NCI-H510A treated with DMSO at 0.1 percent for 48 hours (cell line): ENCODE results near the gene FAAH.
"Not testable (repeated sequence)": the region's sequence is repeated elsewhere in the genome, so short reads cannot be mapped to it uniquely, and the experiment has no call there.

Experiments used
- DNase-seq: peaks from one replicate; lab custom pipeline; 2025; lab: John Stamatoyannopoulos, UW

The FAAH gene

DNA sequence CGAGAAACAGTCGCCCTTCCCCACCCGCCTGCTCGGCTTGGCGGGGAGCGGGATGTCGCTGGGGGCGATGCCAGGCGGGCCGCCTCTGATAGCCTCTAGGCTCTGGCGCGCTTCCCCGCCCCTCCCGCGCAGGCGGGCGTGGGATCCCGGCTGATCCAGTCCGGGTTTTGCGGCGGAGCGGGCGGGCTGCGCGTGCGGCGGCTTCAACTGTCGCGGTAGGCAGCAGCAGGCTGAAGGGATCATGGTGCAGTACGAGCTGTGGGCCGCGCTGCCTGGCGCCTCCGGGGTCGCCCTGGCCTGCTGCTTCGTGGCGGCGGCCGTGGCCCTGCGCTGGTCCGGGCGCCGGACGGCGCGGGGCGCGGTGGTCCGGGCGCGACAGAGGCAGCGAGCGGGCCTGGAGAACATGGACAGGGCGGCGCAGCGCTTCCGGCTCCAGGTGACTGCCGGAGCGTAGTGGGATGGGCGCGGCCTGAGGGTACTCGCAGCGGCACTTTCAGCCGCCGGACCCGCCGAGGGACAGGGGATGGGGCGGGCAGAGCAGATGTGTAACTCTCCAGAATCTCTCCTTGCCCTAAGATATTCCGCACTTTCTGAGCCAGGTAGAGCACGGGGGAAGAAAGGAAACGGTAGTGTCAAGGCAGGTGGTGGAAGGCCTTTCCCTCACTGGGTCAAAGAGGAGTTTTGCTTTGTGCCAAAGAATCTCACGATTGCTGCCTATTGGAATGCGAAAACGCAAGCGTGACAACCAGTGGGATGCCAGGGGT lies at the start of gene FAAH:
FAAH (plus strand) TSS at position 210 of the 764 bp plus-strand sequence; CDS start at position 242, 32 bp downstream.
- peak; percentile 73 for DNase-seq

DNA sequence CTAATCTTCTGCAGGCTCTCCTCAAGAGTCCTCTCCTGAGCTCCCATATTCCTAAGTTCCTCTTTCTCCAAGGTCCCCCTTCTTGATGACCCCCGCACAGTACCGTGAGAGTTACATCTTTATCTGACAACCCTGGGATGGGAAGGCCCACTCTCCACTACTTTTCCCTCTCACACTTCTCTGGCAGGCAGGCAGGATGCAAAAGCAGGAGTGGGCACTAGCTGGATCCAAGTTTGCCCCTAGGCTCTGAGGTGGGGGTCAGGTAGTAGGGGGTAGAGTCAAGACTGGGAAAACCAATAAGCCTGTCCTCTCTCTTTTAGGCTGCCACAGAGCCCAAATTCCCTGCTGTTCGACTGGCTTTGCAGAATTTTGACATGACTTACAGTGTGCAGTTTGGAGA lies 49.6 kb upstream of the FAAH start:
- DNase-seq, result no peak

DNA sequence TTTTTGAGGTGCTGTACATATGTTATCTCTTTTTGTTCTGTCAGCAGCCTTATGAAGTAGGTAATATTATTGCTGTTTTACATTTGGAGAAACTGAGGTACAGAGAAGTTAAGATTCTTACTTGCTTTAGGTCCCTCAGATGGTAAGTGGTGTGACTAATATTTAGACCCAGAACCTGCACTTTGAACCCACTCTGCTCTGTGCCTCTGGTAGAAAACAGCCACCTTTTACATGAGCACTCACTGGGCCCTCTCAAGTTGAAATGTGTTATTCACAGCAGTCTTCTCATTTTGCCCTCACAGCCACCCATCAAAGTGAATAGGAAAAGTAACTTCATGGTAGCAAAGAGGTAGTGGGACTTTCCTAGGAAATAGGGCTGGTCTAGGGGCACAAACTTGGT lies 48.8 kb upstream of the FAAH start:
- DNase-seq, result no peak

DNA sequence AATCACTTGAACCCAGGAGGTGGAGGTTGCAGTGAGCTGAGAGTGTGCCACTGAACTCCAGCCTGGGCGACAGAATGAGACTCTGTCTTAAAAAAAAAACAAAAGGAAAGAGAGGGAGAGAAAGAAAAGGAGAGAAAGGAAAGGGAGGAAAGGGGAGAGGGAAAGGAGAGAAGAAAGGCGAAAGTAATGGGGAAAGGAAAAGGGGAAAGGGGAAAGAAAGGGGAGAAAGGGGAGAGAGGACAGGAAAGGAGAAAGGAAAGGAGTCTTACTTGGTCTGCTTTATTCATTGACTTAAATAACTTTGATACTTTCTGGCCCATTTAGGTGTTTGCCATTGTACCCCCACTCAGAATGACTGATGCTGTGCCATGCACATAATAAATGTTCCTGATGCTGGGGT lies 41.8 kb upstream of the FAAH start:
- no peak for DNase-seq

DNA sequence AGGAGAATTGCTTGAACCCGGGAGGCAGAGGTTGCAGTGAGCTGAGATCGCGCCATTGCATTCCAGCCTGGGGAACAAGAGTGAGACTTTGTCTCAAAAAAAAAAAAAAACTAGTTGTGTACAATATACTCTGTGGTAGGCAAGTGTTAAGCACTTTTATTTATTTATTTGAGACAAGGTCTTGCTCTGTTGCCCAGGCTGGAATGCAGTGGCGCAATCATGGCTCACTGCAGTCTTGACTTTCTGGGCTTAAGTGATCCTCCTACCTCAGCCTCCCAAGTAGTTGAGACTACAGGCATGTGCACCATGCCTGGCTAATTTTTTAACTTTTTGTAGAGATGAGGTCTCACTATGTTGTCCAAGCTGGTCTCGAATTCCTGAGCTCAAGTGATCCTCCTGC lies 38.2 kb upstream of the FAAH start:
- not testable (repeated sequence) for DNase-seq

DNA sequence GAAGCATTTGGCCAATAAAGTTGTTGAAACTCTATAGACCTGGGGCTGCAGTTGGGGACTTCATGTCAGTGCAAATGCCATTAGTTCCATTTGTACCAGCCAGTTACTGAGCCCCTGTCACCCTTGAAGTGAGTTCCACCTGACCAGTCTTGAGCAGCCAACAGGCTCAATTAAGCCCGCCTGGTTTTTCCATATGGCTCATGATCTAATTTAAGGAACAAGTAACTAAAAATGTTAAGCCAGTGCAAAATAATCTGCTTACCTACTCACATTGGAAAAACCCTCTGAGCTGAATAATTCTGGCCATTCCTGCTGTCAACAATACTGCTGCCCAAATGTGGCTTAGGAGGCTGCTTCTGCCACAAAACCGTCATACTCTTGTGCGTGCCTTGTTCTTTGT lies 32.0 kb upstream of the FAAH start:
- no peak for DNase-seq

DNA sequence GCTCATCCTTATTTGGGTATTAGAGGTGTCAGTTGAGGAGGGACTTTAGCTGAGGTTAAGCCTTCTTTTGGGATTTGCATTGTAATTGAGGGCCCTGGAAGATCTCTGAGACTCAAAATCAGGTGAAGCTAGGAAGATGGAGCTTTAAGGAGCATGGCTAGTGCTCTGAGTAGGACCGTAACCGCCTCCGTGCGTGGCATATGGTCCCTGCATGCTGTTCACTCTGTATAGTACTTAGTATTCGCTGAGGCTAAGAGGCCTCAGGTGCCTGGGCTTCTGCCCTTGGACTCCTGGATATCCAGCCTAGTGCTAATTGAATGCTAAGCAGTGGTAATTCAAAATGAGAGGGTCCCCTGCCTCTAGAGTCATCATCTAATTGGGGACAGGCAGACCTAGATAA lies 31.0 kb upstream of the FAAH start:
- no peak for DNase-seq

DNA sequence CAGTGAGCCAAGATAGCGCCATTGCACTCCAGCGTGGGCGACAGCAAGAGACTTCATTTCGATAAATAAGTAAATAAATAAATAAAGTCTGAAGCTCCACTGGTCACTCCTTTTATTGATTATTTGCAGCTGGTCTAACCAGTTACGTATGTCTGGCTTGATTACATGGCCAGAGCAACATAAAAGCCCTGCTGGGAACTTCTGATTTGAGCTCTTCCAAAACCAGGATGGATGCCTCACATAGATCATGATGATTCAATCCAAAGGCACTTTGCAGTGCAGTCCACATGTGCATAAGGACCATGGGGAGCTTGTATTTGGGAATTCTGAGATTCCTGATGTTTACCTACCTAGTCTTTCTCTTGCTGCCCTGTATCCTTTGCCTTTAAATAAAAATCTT lies 29.5 kb upstream of the FAAH start:
- no peak for DNase-seq

DNA sequence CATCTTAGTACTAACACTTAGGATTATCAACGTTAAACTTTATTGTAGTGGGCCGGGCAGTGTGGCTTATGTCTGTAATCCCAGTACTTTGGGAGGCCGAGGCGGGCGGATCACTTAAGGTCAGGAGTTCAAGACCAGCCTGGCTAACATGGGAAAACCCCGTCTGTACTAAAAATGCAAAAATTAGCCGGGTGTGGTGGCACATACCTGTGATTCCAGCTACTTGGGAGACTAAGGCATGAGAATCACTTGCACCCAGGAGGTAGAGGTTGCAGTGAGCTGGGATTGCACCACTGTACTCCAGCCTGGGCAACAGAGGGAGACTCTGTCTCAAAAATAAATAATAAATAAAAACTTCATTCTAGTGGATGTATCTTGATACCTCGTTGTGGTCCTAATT lies 28.3 kb upstream of the FAAH start:
- not testable (repeated sequence) for DNase-seq

DNA sequence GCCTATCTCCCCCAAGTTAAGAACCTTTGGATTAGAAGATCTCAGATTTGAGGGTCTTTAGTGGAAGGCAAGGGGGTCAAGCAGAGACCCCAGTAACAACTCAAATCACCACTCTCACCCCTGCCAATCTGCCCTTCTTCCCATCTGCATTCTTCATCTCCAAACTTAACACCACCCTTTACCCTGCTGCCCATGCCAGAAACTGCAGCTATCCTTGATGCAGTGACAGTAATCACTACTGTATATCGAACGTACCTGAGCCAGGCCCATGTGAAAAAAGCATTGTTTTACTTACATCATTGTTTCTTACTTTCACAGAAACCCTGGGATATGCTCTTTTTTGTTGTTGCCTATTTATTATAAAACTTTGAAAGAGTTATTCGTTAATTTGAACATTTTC lies 27.0 kb upstream of the FAAH start:
- no peak for DNase-seq

DNA sequence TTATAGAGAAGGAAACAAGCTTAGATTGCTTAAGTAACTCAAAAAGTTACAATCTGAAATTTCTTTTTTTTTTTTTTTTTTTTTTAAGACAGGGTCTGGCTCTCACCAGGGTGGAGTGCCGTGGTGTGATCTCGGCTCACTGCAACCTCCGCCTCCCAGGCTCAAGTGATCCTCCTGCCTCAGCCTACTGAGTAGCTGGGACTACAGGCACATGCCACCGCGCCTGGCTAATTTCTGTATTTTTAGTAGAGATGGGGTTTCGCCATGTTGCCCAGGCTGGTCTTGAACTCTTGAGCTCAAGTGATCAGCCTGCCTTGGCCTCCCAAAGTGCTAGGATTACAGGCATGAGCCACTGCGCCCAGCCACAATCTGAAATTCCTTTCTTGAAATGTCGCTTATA lies 26.4 kb upstream of the FAAH start:
- not testable (repeated sequence) for DNase-seq

DNA sequence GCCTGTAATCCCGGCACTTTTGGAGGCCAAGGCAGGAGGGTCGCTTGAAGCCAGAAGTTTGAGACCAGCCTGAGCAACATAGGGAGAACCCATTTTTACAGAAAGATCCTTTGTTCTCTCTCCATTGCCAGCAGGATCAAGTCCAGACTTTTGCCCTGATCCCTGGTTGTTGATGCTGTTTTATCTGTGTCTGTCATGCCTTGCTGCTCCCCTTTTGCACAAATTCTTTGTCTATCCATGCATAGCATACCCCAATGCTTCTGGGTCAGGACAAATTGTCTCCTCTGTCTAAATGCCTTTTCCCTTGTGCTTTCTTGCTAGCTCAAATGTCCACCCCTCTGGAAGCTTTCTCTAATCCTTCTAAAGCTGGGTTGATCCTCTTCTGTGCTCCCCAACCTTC lies 25.3 kb upstream of the FAAH start:
- DNase-seq, result no peak

DNA sequence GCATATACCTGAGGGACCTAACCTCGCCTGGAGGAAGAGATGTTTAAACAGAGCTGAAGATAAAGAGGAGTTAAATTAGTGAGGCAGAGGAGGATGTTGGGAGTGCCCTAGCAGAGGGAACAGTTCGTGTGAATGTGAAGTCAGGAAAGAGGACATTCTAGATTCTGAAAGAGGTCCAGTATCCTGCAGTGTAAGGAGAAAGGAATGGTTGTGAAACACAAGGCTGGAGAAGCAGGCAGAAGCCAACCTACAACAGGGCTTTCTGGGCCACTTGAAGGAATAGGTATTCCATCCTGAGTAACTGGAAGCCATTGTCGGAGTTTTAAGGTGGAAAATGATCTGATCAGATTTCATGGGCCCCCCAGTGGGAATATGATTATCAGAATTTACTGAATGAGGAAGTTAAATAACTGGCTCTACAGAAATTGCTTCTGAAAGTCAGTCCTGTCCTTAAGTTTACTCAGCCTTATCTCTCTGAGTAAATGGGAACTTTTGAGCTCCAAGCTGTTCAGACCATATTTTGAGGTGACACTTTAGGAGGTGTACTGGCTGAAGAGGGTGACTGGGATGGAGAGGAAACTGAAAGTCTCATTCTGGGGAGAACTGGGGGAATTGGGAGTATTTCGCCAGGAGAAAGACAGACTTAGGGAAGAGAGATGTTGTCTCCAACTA lies 24.4 kb upstream of the FAAH start:
- no peak for DNase-seq

DNA sequence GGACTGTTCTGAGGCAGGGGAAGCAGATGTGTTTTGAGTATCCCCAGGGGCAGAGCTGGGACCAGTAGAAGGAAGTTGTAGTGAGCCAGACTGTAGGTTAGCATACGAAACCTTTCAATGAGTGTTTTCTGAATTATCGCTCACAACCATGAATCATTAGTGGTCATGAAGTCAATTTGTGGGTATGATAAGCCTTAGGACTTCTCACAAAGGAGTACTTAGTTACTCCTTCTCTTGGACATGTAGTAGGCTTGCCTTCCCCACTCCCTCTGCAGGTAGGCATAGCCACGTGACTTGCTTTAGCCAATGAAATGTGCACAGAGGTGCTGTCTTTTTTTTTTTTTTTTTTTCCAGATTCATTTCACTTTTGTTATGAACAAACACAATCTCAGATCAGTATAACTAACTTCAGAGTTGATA lies 23.9 kb upstream of the FAAH start:
- no peak for DNase-seq

DNA sequence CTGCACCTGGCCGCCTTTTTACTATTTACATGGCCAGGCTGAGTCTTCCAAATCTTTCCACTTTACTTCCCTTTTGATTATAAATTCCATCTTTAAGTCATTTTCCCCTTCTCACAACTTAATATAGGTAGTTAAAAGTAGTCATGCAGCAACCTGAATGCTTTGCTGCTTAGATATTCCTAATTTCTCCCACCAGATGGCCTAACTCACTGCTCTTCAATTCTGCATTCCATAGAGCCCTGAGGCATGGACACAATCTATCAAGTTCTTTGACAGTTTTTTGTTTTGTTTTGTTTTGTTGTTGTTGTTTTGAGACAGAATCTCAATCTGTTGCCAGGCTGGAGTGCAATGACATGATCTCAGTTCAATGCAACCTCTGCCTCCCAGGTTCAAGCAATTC lies 21.7 kb upstream of the FAAH start:
- DNase-seq, result no peak

DNA sequence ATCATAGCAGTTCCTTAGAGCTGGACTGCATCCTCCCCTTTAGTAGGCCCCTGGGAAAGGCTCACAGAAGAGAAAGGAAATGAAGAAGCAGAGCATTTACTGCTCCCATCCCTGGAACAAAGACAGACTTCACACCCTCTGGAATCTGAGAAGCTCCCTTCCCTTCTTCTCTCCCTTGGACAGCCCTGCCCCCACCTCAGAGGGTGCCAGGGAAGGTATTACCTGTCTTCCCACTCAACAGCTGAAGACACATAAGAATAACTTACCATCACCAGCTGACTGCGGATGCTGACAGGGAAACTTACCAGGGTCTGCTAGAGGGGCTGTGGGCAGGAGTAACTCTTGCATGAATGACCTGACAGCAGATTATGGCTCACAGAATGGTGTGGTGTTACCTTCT lies 14.1 kb upstream of the FAAH start:
- no peak for DNase-seq

DNA sequence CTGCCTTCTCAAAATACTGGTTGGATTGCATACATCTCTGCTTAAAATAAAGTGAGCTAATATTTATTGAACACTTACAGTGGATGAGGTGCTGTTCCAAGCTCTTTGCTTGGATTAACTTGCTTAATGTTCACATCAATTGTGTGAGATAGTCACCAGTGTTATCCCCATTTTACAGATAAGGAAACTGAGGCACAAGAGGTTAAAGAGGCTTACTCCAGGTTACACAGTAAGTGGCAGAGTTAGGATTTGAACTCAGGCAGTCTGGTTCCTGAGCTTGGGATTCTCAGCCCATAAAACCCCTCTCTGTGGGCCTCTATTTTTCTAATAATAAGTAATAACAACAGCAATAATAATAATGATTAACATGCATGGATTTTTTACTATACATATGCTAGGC lies 13.6 kb upstream of the FAAH start:
- no peak for DNase-seq

DNA sequence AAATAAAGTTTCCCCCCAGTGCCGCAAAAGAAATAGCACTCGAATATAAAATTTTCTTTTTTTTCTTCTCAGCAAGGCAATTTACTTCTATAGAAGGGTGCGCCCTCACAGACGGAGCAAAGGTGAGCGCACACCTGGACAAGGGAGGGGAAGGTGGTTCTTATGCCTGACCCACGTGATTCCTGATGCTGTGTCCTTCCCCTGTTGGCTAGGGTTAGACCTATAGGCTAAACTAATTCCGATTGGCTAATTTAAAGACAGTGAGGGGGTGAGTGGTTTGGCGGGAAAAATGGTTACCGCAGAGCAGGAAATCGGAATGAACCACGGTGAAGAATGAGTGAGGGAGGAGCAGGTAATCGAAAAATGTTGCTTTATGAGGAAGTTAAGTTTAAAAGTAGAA lies 607 bp upstream of the FAAH start:
- DNase-seq, result no peak

DNA sequence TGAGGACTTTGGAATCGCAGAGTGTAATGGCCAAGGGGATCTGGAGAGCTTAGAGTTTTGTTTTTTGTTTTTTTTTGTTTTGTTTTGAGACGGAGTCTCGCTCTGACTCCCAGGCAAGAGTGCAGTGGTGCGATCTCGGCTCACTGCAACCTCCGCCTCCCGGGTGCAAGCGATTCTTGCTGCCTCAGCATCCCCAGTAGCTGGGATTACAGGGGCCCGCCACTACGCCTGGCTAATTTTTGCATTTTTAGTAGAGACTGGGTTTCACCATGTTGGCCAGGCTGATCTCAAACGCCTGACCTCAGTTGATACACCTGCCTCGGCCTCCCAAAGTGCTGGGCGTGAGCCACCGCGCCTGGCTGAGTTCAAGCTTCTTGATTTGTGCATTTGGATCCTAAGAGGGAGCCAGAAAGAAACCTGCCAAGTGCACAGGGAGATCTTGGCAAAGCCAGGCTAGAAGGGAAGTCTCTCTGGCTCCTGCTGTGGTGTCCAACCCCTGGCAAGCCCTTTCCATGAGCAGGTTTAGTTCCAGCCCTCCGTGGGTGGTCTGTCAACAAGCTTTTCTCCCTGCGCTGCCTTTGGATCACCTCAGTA lies 852 bp downstream of the FAAH start:
- DNase-seq, result no peak

DNA sequence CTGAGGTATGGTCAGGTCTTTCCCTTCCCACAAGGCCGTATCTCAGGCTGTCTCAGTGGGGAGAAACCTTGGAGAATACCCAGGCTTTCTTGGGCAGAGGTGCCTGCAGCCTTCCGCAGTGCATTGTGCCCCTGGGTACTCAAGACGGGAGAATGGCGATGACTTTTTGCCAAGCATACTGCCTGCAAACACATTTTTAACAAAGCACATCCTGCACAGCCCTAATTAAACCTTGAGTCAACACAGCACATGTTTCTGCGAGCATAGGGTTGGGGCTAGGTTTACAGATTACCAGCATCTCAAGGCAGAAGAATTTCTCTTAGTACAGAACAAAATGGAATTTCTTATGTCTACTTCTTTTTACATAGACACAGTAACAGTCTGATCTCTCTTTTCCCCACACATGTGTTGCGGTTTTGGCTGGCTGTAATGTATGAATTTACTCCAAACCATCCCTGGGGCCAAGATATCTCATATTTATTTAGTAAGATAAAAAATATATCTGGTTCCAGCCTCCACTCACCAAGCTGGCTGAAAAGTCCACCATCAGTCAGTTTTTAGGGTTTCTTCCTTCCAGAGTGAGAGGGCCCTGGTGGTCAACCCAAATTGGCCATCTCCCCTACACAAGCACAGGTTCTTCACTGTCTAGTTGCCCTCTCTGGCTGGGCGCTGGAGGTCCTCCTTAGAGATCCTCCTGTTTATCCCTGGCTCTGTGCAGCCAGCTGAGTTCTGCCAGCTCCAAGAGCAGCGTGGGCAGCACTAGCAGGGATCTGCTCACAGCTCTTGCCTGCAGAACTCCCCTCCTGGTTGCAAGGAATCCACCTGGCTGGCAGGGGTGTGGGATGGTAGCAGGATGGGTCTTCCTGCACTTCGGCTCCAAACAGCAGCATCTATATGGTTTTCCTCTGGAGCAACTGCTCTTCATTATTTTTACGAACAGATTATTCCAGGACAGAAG lies 2.6 kb downstream of the FAAH start:
- DNase-seq, result peak; percentile 19

DNA sequence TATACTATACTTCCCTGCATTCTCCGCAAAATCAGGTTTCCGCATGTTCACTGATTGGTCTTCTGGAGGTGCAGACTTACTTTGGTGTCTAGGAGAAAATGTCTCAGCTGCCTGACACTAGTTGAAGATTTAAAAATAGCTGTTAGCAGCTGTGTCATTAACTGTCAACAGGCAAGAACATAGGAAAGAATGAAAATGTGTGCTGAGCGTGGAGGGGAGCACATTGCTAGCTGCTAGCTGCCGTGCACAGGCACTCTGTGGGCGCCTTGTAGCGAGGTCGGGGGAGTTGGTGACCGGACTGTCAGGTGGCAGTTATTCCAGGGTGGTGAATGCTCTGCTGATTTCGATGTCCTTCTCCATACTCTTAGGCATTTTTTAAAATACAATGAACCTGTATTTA lies 5.2 kb downstream of the FAAH start:
- DNase-seq, result peak; percentile 59

DNA sequence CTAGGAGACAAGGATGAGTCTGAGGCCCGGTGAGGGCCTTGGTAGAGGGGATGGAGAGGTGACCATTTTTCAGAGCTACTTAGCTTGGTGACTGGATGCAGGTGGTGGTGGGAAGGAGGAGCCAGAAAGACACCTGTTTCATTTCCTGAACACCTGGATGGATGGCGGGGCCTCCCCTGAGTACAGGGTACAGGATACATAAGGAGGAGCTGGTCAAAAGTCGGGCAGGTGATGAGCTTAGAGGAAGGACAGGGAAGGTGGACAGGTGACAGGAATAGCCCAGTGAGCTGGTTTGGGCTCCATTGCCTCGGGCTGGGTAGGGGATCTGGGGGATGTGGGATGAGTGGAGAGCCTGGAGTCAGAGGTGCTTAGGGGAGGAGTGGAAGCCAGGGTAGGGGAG lies 6.3 kb downstream of the FAAH start:
- peak; percentile 94 for DNase-seq
